ENCODE results near the gene THEM5.

The THEM5 gene

DNA sequence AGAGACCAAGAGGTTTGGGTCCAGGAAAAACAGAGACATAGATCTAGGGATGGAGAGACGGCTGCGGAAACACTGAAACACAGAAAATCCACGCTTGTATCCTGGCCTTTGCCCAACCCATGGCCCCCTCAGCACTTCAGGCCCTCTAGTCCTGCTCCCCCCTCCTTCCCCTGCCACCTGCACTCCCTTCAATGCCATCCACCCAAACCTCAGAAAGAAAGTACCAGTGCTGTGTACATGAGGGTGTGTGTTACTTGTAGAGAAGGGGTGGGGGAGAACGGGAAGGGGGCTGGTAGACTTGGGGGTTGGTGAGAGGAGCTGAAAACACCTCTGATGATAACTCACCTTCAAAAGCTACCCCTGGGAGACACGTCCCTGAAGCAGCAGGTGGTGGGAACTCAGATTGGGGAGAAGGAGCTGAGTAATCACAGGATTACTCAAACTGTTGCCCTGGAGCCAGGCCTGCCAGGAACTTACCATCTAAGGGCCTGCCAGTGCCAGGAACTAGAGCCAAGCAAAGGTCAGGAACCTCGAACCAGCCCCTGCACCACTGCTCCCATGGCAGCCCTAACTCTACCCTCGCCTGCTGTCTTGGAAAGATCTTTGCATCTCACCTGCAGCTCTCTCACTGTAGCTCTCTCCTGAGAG lies 33.4 kb downstream of the THEM5 start:
- DNase-seq (ENCODE audit: low read depth) = no peak

DNA sequence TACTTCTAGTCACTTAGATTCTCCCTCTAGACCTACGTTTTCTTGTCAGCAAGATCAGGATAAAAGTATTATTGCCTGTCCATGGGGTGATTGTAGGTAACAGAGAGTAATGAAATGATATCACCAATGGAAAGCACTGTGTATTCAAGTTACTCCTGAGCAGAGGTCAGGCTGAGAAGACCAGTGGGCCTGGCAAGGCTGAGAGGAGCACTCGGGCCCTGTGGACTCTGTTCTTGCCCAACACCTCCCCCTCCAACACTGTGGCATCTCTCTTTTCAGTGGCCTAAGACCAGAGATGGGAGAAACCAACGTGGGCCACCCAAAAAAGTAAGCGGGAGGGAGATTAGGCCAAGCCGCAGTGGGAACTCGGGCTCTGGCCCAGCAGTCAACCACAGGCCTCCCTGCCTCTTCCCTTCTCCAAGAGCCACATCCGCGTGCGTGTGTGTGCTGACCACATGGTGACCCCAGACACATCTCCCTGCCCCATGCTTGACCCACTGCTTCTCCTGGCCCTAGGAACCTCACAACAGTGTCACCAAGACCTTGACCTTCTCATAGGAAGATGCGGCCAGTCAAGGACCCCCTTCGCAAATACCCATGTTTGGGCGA lies 34.2 kb downstream of the THEM5 start:
- DNase-seq (ENCODE audit: low read depth) = no peak

DNA sequence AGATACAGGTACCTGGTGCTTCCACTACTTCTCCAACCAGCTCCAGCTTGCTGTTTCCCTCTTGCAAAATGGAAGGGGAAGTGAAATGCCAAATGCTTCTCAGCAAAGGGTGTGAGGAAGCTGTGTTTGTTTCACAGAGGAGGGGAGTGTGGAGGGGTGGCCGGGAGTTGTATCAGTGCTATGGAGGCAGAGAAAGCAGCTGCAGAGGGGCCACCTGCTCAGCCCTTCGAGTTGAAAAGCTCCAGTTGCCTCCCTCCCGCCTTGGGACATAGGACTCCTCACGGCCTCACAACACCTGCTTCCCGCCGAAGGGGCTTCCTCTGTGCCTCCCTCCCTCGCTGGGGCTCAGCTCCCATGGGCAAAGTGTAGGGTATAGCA lies 36.2 kb downstream of the THEM5 start:
- no peak for DNase-seq (ENCODE audit: low read depth)

DNA sequence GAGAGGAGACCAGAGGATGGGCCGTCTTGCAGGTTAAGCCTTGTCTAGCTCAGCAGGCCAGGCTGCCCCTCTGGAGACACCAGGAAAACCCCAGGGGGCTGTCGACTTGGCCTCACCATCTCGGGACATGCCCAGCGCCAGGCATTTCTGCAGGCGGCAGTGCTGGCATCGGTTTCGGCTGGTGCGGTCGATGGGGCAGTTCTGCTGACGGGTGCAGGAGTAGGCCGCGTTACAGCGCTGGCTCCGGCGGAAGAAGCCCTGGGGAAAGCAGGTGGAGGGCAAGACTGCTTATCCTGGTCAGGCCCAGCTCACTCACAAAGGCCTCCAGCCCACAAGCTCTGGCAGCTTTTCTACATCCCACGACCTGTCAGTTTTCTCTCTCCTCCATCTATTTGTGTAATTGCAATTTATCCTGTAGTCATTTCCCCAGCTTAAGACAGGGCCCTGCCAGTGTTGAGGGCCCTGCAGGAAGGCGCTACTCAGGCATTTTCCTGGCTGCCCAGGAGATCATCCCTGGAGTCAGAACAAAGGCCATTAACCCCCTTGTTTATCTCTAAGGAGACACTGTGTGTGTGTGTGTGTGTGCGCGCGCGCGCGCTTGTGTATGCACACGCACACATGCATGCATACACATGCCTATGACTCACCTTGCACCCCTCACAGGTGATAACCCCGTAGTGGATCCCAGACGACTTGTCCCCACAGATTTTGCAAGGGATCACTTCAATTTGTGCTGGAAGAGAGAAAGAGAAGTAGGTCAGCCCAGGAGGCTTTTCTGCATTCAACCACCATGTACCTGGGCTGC lies 36.8 kb downstream of the THEM5 start:
- DNase-seq (ENCODE audit: low read depth) = no peak

DNA sequence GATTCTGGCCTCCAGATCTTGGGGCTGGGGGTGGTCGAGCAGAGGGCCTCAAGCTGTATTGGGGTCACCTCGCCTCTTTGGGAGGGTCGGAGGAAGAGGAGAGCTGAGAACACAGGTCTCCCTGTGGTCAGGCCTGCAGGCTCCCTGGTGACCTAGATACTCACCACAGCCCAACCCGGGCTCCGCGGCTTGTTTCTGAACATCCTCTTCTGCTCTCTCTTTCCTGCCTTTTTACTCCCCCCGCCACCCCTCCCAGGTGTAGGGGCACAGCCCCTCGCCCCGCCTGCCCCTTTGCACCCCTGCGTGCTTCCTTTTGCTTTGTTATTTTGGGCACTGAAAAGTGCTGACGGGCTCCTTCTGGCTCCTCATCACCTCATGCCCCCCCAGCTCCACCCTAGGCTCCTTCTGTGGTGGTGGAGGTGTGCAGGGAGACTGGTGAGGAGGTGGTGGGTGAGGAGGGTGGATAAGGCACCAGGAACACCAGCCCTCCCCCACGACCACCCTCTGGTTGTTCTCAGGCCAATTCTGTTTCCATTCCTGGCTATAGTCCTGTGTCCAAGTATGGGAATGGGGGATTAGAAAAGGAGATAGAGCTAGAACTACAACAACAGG lies 37.7 kb downstream of the THEM5 start:
- DNase-seq (ENCODE audit: low read depth) = no peak

DNA sequence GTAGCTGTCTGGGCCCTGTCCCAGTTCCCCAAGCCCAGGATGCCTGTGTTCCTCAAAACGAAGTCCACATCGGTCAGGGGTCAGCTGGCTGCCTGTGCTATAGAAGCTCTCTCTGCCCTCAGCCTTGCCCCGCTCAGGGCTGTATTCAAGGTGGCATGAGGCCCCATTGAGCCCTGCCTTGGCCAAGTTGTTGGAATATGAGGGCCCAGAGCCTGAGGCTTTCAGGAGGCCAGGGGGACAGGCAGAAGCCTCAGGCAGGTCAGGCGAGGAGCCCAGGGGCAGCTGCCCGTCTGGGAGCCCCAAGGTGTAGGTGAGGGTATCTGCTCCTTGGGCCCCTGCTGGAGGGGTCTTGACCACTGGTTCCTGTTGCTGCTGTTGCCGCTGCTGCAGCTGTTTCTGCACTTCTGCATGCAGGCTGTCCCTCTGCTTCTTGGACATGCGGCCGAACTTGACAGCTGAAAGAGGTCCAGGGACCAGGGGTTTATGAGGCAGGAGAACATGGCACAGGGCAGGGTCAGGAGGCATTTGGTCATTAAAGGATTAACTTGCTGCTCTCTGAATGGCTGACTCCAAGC lies 38.5 kb downstream of the THEM5 start:
- no peak for DNase-seq (ENCODE audit: low read depth)

DNA sequence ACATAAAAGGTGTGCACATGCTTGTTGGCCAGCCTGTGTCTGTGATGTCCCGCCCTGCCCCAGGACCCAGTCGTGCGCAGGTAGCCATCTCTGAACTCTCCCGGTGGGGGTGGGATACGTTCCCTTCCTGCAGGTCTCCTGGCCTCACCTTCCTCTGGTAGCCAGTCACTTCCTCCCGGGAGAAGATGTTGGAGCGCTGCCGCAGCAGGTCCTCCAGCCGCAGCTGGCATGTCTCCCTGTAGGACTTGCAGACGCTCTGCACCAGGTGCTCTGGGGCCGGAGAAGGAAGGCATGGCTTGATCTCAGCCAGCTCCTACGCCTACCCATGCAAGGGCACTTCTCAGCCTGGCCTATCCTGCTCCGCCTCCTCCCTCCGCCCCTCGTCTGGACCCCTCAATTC lies 39.1 kb downstream of the THEM5 start:
- no peak for DNase-seq (ENCODE audit: low read depth)

DNA sequence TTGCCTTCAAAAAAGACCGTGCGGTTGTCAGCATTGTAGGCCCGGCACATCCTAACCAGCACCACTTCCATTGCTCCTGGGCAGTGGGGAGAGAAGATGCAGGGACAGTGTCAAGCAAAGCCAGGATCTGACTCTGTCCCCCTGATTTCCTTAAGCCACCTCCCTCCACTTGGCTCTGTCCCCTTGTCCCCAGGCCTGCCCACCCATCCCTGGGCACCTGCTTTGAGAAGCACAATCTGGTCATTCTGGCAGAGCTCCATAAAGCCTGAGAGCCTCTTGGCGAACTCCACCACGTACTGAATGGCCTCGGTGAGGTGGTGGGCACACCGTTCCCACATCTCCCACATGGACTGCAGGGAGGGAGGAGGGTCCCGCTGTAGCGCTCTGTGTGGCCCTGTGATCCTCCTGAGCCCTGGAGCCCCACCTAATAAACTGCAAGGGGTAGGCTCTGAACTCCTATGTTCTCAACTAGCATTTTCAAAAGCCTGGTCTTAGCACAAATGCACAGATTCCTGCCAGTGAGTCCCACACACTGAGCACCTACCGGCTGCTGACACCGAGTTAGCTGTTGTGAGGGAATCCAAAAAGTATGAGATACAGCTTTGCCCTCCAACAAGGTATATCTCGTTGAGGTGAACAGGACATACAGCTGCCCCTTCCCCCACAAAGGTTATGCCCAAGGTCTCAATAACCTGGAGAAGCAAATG lies 40.1 kb downstream of the THEM5 start:
- DNase-seq (ENCODE audit: low read depth) = no peak

DNA sequence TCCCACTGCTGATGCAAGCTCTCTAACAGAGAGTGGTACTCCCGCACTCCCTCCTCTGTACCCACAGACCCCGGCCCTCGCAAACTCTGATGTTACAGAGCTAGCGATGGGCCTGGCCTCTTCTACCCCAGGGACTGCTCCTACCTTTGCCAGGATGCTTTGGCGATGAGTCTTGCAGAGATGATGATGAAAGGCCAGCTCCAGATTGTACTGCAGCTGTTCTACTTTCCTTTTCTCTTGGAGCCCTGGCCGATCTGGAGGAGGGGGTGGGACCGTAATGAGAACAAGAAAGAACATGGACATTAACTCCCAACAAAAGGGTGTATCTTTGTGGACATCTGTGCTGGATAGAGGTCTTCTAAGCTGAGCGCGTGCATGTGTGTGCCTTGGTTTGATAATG lies 42.3 kb downstream of the THEM5 start:
- DNase-seq (ENCODE audit: low read depth) = no peak

DNA sequence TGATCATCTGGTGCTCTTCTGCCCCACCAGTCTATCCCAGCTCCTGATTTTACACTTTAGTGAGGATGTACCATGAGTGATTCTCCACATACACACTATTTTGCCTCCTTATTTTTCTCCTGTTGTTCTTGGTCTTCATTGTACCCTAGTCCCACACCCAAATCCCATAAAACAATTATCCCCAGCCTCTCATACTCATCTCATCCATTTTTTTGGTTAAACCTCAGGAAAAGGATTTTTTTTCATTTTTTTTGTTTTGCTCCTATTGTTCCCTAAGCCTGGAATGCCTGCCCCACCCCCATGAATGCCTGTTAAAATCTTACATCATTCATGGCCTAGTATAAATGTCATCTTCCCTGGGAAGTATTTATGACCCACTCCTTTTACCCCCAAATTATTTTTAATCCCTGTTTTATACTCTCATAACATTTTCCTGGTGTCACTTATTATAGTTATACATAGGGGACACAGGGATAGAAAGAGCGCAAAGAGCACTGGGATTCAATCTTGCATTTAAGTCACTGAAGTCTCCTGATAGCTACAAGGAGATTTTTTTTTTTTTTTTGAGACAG lies 43.4 kb downstream of the THEM5 start:
- DNase-seq (ENCODE audit: low read depth) = no peak

DNA sequence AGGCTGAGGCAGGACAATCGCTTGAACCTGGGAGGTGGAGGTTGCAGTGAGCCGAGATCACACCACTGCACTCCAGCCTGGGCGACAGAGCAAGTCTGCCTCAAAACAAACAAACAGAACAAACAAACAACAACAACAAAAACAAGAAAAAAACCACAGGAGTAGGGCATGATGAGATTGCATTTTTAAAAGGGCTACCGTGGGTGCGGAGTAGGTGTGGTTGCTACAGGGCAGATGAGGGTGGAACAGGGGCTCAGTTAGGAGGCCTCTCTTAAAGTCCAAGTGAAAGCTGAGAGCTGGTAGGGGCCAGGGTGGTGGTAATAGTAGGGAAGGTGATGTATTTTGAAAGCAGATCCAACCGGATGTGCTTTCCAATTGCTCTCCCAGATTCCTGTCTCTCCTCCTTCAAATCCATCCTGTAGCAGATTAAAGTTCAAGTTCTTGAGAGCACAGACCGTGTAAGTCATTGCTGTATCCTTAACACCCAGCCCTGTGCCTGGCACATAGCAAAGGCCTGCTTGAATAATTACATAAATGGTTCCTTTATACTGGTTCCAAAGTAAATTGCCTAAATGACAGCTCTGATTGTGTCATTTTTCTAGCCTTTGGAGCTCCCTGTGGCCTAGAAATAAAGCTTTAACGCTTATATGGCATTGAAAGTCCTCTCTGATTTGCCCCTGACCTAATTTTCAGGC lies 44.1 kb downstream of the THEM5 start:
- DNase-seq (ENCODE audit: low read depth) = no peak

DNA sequence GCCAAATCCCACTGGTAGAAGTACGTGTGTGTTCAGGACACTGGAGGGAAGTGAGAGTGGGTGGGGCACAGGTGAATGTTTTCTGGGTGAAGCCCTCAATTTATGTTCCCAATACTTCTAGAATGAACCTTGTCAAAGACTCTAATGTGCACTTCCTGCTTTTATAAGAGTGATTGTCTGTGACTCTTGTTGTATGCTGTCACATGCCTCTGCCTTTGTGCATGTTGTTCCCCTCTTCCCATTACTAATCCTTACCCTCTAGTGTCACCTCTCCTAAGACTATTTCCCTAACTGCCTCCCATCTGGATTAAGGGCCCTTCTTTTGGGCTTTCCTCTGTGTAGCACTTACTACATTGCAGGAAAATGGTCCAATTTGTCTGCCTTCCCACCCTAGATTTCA lies 45.7 kb downstream of the THEM5 start:
- no peak for DNase-seq (ENCODE audit: low read depth)

DNA sequence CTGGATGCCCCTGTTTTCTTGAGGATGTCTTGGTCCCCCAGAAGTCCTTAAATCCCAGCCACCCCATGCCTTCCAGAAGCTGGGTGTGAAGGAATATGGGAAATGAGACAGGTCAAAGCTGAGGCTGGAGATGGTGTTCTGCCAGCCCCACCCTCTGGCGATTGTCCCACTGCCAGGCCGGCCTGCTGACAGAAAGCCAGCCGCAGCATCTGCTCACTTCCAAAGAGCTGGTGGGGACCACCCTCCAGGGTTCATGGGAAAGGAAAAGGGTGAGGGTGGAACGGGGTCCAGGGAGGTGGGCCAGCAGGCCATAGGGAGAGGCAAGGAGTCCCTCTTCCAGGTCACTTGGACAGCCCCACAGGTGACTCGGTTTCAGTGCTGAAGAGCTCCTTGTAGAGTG lies 46.4 kb downstream of the THEM5 start:
- DNase-seq (ENCODE audit: low read depth) = no peak

DNA sequence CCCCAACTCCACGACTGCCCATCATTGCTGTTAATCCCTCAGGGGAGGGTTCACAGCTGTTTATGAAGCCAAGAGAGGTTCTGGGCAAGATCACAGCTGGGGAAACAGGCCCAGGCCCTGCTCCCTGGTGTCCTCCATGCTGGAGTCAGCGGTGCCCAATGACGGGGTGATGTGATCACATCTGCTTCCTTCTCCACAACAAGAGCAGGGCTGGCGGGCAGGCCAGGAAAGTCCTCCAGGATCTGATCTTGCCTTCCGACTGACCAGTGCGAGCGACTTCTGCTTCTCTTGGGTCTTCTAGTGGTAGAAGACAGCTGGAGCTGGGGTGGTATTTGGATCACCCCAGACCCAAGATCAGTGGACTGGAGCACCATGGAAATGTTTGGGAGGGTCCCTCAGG lies 47.3 kb downstream of the THEM5 start:
- no peak for DNase-seq (ENCODE audit: low read depth)

DNA sequence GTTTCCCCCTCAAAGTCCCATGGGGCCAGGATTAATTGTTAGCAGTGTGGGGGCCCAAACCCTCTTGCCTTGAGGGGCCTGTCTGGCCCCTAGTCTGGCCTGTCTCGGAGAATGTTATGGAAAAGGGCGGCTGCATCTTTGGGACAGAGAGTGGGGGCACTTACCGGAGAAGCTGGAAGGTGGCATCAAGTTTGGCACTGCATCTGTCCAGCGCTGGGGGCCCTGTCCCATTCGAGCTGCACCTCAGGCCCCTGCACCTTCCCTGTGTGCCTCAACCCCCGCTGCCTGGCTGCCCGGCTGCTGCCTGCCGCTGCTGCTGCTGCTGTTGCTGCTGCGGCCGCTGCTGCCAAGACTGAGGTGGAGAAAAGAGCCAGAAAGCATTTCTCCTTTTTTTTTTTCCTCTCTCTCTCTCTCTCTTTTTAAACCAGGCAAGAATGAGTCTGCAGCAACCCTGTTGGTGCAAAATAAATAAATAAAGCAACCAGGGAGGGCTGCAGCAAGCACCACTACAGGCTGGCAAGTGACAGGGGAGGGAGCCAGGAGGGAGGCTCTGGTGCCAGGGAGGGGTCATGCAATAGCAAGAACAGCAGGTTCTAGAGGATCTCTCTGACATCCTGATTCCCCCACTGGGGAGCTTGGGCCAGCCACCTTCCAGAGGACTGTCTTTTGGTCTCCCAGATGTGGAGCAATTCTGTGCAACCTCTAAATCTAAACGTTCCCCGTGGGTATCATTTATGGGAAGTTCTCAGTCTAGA lies 48.3 kb downstream of the THEM5 start, which contains the start of gene LINGO4:
Gene LINGO4, minus strand, starts transcription at position 354 of the 755 bp plus-strand sequence. CDS start 2,715 bp downstream, outside the sequence.
- DNase-seq (ENCODE audit: low read depth) = no peak

DNA sequence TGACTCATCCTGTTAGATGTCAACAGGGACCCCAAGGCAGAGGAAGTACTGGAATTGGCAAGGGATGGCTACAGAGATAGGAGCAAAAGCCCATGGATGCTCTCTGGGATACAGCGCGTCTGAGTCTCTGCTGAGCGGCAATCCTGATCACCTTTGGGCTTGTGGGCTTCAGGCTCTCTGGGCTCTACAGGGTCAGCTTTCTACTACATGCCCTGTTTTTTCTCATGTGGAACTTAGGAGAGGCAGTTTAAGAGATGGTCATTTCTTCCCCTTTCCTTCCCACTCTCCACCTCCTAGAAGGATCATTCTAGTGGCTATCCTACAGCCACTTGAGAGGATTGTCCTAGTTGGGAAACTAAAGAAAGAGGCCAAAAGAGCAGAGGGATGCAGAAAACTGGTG lies 49.6 kb downstream of the THEM5 start:
- DNase-seq (ENCODE audit: low read depth) = no peak

DNA sequence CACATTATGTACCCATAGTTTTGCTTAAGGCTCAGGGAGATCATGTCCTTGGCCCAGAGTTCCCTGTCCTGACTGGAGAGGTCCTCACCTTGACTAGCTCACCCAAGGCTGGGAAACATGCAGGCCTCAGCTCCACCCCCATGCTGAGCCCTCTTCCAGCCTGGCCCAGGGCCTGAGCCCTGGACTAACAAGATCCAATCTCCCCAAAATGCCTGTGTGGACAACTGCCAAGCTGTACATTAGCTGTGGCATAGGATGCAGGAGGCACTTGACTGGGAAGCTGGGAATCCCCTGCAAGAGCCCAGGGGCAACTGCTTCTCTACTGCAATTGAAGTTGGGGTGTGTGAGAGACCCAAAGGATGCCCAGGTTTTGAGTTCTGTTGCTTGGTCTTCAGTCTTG lies 50.3 kb downstream of the THEM5 start:
- DNase-seq (ENCODE audit: low read depth) = no peak

DNA sequence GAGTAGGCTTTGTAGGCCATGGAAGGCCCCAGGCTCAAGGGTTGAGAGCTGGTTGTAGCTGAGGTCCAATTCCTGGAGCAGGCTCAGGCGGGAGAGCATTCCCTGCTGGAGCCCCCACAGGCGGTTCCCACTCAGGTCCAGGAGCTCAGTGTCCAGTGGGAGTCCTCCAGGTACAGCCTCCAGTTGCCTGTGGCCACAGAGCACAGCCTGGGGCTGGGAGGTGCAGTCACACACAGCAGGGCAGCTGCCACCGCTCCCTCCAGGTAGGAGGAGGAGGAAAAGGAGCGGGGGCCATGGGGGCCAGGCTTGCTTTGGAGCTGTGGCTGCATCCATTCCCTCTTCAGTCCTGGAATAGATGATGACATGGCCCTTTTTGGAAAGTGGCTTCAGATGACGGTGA lies 51.1 kb downstream of the THEM5 start:
- DNase-seq (ENCODE audit: low read depth) = no peak

DNA sequence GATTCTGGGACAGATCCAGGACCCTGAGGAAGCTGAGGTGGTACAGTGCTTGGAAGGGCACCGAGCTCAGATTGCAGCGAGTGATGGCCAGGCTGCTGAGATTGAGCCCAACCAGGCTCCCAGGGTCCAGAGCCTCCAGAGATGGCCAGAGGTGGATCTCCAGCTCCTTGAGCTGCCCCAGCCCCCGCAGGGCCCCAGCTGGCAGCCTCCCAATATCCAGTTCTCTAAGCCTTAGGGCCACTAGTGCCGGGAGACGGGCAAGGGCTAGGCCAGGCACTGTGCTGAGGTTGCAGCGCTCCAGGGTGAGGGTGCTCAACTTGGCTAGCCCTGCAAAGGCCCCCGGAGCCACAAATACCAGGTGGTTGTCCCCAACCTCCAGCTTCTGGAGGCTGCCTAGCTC lies 51.7 kb downstream of the THEM5 start:
- DNase-seq (ENCODE audit: low read depth) = no peak

DNA sequence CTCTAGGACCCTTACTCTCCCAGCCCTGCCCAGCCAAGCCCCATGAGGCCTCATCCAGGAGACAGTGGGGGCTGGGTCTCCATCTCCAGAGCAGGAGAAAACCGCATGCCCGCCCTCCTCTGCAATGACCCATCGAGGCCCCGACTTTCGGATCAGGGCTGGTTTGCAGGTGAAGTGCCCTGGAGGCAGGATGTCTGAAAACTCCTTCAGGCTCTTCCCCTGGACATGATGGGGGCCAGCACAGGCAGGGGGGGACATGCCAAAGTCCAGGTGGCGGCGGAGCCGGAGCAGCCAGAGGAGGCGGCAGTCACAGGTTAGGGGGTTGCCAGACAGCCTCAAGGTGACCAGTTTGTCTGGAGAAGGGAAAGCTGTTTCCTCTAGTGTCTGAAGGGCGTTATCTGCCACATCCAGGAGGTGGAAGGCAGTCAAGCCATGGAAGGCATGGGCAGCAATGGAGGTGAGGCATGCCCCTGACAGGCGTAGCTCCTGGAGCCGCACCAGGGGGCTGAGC lies 52.1 kb downstream of the THEM5 start:
- DNase-seq (ENCODE audit: low read depth) = no peak
